Prostate gland (tissue), 2 donors: Measurements from ENCODE around the gene MEGF8. TPM values are rescaled to one million over a fixed set of nuclear protein-coding genes. Genes with fewer than 3 reads are reported as not detected.

Experiments
- DNase-seq: peaks from one replicate; pipeline ENCODE4 v3.0.0-alpha.2; 2019; ENCODE audit warnings: low spot score
- H3K27ac ChIP-seq, 2 donors: fragments of 200-600 bp; sonication (generic); 2 replicates each; pipeline ENCODE4 v1.5.1; 2017 to 2019
- H3K27me3 ChIP-seq: fragments of 200-600 bp; sonication (generic); replicated peaks from 2 replicates; pipeline ENCODE4 v1.5.1; 2019; ENCODE audit not compliant: insufficient read depth
- H3K36me3 ChIP-seq, 2 donors: fragments of 200-600 bp; sonication (generic); 1 replicate in 1 of 2; 2 replicates in 1 of 2; pipeline versions ENCODE4 v1.5.1 to v1.8.1; 2017 to 2019
- H3K4me1 ChIP-seq: fragments of 200-600 bp; sonication (generic); replicated peaks from 2 replicates; pipeline ENCODE4 v1.5.1; 2019
- H3K4me3 ChIP-seq, 2 donors: fragments of 200-600 bp; sonication (generic); 2 replicates each; pipeline ENCODE4 v1.5.1; 2017 to 2019
- H3K9me3 ChIP-seq: fragments of 200-600 bp; sonication (generic); 2 replicates; pipeline ENCODE4 v1.5.1; 2017
- CTCF ChIP-seq, 4 experiments: fragments of 200-600 bp in 2 of 4; fragments of 450-650 bp in 2 of 4; sonication (generic) in 2 of 4; IDR thresholded peaks; 1 replicate in 3 of 4; 2 replicates in 1 of 4; pipeline ENCODE4 v1.5.1; 2016 to 2019; ENCODE audit warnings: antibody characterized with exemption in 4 of 4, mild to moderate bottlenecking in 2 of 4, moderate library complexity in 2 of 4
- POLR2A ChIP-seq: fragments of 450-650 bp; IDR thresholded peaks from one replicate; pipeline ENCODE4 v1.6.1; 2016; ENCODE audit warnings: antibody characterized with exemption, mild to moderate bottlenecking
- POLR2AphosphoS5 ChIP-seq: sonication (generic); formaldehyde crosslinking; IDR thresholded peaks from one replicate; pipeline ENCODE4 v1.6.1; 2017; ENCODE audit warnings: antibody characterized with exemption
- WGBS: methylation state at CpG from one replicate; pipeline ENCODE4 v1.1.5; 2018; 5-methylcytosine and 5-hydroxymethylcytosine counted together
- intact Hi-C: fragments of 100-400 bp; cut with DNase I; formaldehyde crosslinking; loops from one replicate; pipeline ENCODE4 v1.14.2; 2022
- total RNA-seq, 2 donors: library from RNA; depleted of rRNA; stranded (reverse); fragments of >200 nt; gene quantifications; one replicate each; pipeline ENCODE4 v1.1.0, GENCODE V29; 2016

MEGF8 gene
- total RNA-seq, 2 donors from 2014 or later: 22.8 to 30.7 TPM

GRCh38 chr19:42281146-42281826, 44.1 kb upstream of the MEGF8 start:
- peak; percentile 78 for DNase-seq
- 5% methylated on average over 24 of the region's 25 CpGs for WGBS
- H3K4me3 ChIP-seq: peak overlapping the region; percentile 51 to 84
- H3K27me3 ChIP-seq: no peaks in the 10 kb centered on the region
- H3K27ac ChIP-seq: peak overlapping the region; percentile 91 to 98
- TF ChIP-seq POLR2AphosphoS5: peak; percentile 45
- peak in 2 of 4 experiments; percentile 22 to 25 for TF ChIP-seq CTCF (IDR thresholded peaks at IDR 0.05)
- TF ChIP-seq POLR2A: peak; percentile 41
- peaks cover 45% of the 10 kb centered on the region for H3K4me1 ChIP-seq
- no peaks in the 10 kb centered on the region for H3K36me3 ChIP-seq
- intact Hi-C loops: no loop called here
- H3K9me3 ChIP-seq: no peaks in the 10 kb centered on the region

GRCh38 chr19:42281827-42282762, 43.3 kb upstream of the MEGF8 start:
- WGBS: 25% methylated on average over 7 of the region's 7 CpGs
- no peaks in the 10 kb centered on the region for H3K27me3 ChIP-seq
- TF ChIP-seq POLR2A (no peak), CTCF (IDR thresholded peaks at IDR 0.05) (no peak), POLR2AphosphoS5 (no peak)
- peaks cover 45% of the 10 kb centered on the region for H3K4me1 ChIP-seq
- peak overlapping the region; percentile 51 to 84 for H3K4me3 ChIP-seq
- H3K9me3 ChIP-seq: no peaks in the 10 kb centered on the region
- peak overlapping the region; percentile 91 to 98 for H3K27ac ChIP-seq
- intact Hi-C loops: loop anchor here (2.0 kb wide), 1 partner anchor 13 kb away; the partner anchor contains the start of gene CIC
- H3K36me3 ChIP-seq: no peaks in the 10 kb centered on the region
- DNase-seq: no peak

- 51% methylated on average over 4 of the region's 4 CpGs for WGBS
- H3K4me3 ChIP-seq: no peak overlapping the region
Observed at GRCh38 chr19:42282819-42283187, 42.6 kb upstream of the MEGF8 start.

More at GRCh38 chr19:42282819-42283187, 42.6 kb upstream of the MEGF8 start:
- Histone ChIP-seq H3K4me1 (peaks cover 48% of the 10 kb centered on the region), H3K27me3 (no peaks in the 10 kb centered on the region), H3K9me3 (no peaks in the 10 kb centered on the region), H3K36me3 (peaks cover 0 to 4% of the 10 kb centered on the region in 2 donors), H3K27ac (peak overlapping the region; percentile 91 to 98)
- TF ChIP-seq POLR2AphosphoS5 (no peak), POLR2A (no peak), CTCF (IDR thresholded peaks at IDR 0.05) (no peak)
- no peak for DNase-seq
- intact Hi-C loops: loop anchor here (2.0 kb wide), 1 partner anchor 14 kb away; the partner anchor contains the start of gene CIC
